Measurements from ENCODE around the gene TNNT1.
A peak's percentile ranks its signal among the peaks of the same experiment; 100 is the strongest.
"Not testable (repeated sequence)": the region's sequence is repeated elsewhere in the genome, so short reads cannot be mapped to it uniquely, and the experiment has no call there.

The TNNT1 gene

GRCh38 chr19:55166530-55167268 lies 17.7 kb upstream of the TNNT1 start, which contains the start of gene DNAAF3:
TSS of gene DNAAF3 (minus strand) at chr19:55166613. CDS start at chr19:55166413, 200 bp downstream.
- DNase-seq: peak; percentile 95 to 96

- peak; percentile 58 to 60 for DNase-seq
These were observed 17.0 kb upstream of the TNNT1 start for GRCh38 chr19:55165952-55166529.

GRCh38 chr19:55161571-55162322 lies 12.7 kb upstream of the TNNT1 start:
- DNase-seq: no peak

GRCh38 chr19:55160986-55161365 lies 12.0 kb upstream of the TNNT1 start:
- DNase-seq: no peak

GRCh38 chr19:55160128-55160985 lies 11.4 kb upstream of the TNNT1 start:
- DNase-seq: peak; percentile 87 to 91

GRCh38 chr19:55158848-55159749 lies 10.1 kb upstream of the TNNT1 start:
- DNase-seq: no peak

GRCh38 chr19:55158423-55158822 lies 9.4 kb upstream of the TNNT1 start:
- no peak for DNase-seq

- DNase-seq: no peak
These were observed 8.3 kb upstream of the TNNT1 start, which contains the start of gene TNNI3 for GRCh38 chr19:55157064-55157908. TSS of gene TNNI3 (minus strand) at chr19:55157732. CDS start at chr19:55157589, 143 bp downstream.

GRCh38 chr19:55156202-55157063 lies 7.4 kb upstream of the TNNT1 start:
- peak; percentile 70 to 79 for DNase-seq

- DNase-seq: not testable (repeated sequence)
These were observed 6.8 kb upstream of the TNNT1 start for GRCh38 chr19:55155784-55156183.

GRCh38 chr19:55153652-55154264 lies 4.8 kb upstream of the TNNT1 start:
- no peak for DNase-seq

GRCh38 chr19:55152017-55152416 lies 3.0 kb upstream of the TNNT1 start:
- DNase-seq: peak in 1 of 2 experiments; percentile 12

GRCh38 chr19:55147545-55148251 lies 1.3 kb downstream of the TNNT1 start:
- no peak for DNase-seq

GRCh38 chr19:55146705-55147273 lies 2.2 kb downstream of the TNNT1 start:
- DNase-seq: peak; percentile 47 to 51

- peak in 1 of 2 experiments; percentile 26 for DNase-seq
These were observed 2.8 kb downstream of the TNNT1 start for GRCh38 chr19:55146078-55146704.

GRCh38 chr19:55145232-55145631 lies 3.8 kb downstream of the TNNT1 start:
- no peak for DNase-seq

- no peak for DNase-seq
These were observed 7.3 kb downstream of the TNNT1 start for GRCh38 chr19:55141696-55142095.

GRCh38 chr19:55137915-55138314 lies 11.1 kb downstream of the TNNT1 start:
- no peak for DNase-seq

All from NCI-H2081 (cell line).